Dermis microvascular lymphatic vessel endothelial cell (primary cell): ENCODE results near the gene TRIP6. TPM values are rescaled to one million over a fixed set of nuclear protein-coding genes. Genes with fewer than 3 reads are reported as not detected.
"Not testable (repeated sequence)": the region's sequence is repeated elsewhere in the genome, so short reads cannot be mapped to it uniquely, and the experiment has no call there.

Experiments used
- DNase-seq, 2 donors: peaks; one replicate each; pipeline versions ENCODE4 v3.0.0 to v3.0.0-alpha.2; 2010; ENCODE audit warnings: low read depth in 2 of 2
- total RNA-seq: library from RNA; depleted of rRNA; stranded (reverse); fragments of >200 nt; gene quantifications from 2 replicates; pipeline ENCODE4 v1.2.1, GENCODE V29; 2014

Gene TRIP6
- total RNA-seq, 1 donor from 2014 or later = 43.5 TPM

DNA sequence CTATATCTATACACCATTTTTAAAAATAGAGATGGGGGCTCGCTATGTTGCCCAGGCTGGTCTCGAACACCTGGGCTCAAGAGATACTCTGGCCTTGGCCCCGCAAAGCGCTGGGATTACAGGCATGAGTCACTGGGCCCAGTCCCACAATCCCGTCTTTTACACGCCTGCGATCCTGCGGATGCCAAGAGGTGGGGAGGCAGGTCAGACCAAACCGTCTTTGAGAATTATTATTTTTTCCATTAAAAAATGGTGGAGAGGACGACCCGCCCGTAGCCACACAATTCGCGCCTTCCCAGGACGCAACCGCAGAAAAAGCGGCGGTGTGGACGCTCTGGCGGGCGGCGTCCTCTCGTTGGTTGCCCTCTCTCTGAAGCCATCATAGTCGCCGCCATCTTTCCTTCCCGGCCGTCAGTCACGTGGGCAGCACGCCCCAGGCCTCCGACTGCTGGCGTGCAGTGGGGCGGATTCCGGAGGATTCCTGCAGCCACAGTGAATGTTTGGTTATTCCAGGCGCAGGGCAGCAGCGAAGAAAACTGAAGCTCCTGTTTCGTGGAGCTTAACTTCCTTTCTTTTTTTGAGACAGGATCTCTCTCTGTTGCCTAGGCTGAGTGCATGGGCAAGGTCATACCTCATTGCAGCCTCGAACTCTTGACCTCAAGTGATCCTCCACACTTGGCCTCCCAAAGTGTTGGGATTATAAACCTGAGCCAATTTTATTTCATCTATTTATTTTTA, 29.9 kb upstream of the TRIP6 start:
- peak; percentile 88 to 95 for DNase-seq

DNA sequence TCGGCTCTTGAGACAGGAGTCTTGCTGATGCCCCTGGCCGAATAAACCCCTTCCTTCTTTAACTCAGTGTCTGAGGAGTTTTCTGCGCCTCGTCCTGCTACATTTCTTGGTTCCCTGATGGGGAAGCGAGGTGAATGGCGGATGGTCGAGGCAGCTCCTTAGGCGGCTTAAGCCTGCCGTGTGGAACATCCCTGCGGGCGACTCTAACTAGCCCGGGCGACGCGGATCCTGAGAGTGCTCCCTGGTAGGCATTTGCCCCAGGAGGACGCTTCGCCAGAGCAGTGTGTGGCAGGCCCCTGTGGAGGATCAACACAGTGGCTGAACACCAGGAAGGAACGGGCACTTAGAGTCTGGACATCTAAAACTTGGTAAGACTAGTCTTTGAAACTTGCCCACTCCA, 27.8 kb upstream of the TRIP6 start:
- DNase-seq = no peak

DNA sequence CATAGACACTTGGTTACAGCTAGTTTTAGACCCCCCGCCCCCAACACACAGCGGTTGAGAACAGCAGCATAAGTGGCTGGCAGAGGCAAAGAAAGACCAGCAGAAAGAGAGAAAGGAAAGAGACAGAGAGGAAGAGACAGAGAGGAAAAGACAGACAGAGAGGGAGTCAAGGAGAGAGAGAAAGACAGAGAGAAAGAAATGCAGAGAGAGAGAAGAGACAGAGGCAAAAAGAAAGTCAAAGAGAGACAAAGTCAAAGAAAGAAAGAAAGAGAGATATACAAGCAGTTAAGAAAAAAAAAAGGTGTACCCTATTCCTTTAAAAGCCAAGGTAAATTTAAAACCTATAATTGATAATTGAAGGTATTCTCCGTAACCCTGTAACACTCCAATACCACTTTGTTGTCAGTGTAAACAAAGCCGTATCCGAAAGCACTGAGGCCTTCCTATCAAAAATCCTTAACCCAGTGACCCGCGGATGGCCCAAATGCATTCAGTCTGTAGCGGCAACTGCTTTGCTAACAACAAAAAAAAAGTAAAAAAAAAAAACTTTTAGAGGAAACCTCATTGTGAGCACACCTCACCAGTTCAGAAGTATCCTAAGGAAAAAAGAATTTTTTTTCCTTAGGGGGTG, 26.6 kb upstream of the TRIP6 start:
- no peak for DNase-seq

DNA sequence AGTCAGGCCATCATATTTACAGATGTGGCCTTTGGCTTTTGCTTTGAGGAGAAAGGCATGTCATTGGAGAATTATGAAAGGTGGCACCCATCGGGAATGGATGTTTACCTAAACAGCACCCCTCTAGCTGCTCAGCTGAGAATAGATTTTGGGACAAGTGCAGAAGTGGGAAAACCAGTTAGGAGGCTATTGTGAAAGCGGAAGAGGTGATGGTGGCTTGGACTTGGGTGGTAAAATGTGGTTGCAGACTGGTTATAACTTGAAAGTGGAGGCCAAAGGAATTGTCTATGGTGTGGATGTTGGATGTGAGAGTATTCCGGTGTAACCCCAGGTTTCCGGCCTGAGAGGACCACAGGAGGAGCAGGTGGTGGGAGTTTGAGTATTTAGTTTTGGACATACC, 19.8 kb upstream of the TRIP6 start:
- DNase-seq = no peak

DNA sequence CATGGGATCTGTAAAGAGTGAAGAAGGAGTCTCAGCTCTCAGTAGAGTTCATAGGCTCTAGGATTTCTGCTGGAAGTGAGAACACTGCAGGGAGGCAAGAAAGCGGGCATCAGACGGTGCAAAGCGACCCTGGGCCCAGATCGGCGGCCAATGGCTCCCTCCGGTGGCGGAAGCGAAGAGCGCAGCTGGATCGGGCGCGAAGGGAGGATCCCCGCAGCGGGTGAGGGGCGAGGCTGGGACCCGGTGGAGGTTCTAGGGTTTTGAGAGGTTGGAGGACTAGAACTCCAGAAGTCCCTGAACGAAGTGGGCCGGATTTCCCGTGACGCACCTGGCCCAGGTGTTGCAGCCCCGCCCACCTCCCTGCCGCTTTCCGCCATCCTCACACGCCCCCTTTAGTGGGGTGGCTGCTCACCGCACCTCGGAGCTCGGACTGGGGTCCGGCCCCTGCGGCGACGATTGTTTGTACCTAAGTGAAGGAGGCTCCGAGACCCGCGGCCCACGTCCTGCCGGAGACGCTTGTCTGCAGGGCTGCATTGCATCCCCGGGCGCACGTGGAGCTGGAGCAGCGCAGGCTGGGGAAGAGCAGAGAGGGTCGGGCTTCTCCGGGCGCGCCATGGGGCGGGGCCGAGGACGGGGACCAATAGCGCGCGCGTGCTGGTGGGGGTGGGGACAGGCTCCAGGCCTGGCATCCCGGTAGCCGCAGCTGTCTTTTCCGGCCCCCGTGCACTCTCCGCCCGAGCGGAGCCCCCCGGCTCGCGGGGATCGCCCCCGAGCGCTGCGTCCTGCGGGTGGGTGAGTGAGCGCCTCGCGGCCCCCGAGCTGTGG, 14.9 kb upstream of the TRIP6 start, which contains the start of gene SLC12A9:
Gene SLC12A9 (plus strand): TSS at position 666 of the 825 bp plus-strand sequence. CDS start 1,485 bp downstream, outside the sequence.
- peak; percentile 77 to 92 for DNase-seq

DNA sequence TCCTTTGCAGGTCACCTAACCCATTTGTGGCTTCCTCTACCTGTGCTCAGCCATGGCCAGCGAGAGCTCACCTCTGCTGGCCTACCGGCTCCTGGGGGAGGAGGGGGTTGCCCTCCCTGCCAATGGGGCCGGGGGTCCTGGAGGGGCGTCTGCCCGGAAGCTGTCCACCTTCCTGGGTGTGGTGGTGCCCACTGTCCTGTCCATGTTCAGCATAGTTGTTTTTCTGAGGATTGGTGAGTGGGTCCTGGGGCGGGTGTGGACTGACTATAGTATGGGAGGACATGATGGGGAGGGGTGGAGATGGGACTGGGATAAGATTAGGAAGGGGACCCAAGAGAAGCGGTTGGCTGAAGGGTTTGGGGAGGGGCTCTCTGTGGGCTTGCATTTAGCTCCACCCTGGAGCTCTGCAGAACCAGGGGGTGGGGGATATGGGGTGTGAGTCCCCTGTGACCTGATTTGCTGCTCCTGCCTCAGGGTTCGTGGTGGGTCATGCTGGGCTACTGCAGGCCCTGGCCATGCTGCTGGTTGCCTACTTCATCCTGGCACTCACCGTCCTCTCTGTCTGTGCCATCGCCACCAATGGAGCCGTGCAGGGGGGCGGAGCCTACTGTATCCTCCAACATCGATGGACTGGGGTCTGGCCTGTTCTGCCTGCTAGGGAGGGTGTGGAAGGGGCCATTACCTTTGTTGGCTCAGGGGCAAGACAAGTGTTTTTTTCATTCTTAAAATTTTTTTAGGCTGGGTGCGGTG, 12.9 kb upstream of the TRIP6 start:
- DNase-seq = no peak

DNA sequence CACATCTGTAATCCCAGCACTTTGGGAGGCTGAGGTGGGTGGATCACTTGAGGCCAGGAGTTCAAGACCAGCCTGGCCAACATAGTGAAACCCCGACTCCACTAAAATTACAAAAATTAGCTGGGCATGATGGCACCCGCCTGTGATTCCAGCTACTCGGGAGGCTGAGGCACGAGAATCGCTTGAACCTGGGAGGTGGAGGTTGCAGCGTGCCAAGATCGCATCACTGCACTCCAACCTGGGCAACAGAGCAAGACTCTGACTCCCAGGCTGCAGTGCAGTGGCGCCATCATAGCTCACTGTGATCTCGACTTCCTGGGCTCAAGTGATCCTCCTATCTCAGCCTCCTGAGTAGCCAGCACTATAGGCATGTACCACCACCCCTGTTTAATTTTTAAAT, 12.3 kb upstream of the TRIP6 start:
- not testable (repeated sequence) for DNase-seq

DNA sequence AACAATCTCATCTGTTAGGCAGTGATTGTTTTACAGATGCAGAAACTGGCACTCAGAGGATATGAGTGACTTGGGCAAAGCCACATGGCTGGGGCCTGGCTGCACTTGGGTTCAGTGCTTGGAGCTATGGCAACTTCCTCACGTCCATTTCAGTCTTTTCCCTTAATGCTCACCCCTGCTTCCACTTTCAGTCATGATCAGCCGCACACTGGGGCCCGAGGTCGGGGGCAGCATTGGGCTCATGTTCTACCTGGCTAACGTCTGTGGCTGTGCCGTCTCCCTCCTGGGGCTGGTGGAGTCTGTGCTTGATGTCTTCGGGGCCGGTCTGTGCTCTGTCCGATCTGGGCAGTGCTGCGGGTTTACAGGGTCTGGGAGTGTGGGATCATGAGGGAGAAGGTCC, 11.7 kb upstream of the TRIP6 start:
- no peak for DNase-seq

DNA sequence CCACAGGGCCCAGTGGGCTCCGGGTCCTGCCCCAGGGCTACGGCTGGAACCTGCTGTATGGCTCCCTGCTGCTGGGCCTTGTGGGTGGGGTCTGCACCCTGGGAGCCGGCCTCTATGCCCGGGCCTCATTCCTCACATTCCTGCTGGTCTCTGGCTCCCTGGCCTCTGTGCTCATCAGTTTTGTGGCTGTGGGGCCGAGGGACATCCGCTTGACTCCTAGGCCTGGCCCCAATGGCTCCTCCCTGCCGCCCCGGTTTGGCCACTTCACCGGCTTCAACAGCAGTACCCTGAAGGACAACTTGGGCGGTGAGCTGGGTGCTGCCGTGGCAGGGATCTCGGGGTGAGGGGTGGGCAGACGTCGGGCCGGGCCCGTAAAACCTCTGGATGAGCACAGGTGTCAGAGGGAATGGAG, 10.3 kb upstream of the TRIP6 start:
- no peak for DNase-seq

DNA sequence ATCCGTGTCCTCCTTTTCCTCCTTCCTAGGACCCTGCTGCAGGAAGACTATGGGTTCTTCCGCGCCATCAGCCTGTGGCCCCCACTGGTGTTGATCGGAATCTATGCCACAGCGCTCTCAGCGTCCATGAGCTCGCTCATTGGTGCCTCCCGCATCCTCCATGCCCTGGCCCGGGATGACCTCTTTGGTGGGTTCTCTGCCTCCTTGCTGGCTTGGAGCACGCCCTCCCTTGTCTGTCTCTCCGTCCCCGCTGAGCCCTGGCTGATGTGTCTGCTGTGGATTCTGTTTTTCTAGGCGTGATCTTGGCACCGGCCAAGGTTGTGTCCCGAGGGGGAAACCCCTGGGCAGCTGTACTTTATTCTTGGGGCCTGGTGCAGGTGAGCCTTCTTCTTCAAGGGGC, 7.3 kb upstream of the TRIP6 start:
- DNase-seq = no peak

DNA sequence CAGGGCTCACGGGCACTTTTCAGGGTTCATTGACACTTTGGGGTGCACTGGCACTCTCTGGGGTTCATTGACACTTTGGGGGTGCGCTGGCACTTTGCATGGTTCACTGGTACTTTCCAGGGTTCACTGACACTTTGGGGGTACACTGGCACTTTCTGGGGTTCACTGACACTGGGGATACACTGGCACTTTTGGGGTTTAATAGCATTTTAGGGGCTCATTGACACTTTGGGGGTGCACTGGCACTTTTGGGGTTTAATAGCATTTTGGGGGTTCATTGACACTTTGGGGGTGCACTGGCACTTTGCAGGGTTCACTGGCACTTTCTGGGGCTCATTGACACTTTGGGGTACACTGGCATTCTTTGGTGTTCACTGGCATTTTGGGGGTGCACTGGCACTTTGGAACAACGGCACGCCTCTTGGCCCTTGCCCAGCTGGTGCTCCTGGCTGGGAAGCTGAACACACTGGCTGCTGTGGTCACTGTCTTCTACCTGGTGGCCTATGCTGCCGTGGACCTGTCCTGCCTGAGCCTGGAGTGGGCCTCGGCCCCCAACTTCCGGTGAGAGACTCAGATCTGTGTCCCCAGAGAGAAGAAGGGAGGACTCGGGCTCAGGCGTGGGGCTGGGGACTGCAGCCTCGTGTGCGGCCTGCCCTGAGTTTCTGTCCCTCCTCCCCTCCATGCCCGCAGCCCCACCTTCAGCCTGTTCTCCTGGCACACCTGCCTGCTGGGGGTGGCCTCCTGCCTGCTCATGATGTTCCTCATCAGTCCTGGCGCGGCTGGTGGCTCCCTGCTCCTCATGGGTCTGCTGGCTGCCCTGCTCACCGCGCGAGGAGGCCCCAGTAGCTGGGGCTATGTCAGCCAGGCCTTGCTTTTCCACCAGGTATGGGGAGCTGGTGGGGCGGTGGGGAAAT, 6.2 kb upstream of the TRIP6 start:
- no peak for DNase-seq

DNA sequence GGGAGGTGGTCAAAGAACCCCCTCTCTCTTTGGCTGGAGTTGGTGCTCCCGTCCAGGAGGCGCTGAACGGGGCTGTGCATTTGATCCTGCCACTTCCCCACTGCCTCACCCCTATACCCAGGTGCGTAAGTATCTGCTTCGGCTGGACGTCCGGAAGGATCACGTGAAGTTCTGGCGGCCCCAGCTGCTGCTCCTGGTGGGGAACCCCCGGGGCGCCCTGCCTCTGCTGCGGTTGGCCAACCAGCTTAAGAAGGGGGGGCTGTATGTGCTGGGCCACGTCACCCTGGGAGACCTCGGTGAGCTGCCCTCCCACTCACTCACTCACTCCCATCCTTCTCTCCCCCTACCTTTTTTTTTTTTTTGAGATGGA, 5.6 kb upstream of the TRIP6 start:
- DNase-seq = no peak

DNA sequence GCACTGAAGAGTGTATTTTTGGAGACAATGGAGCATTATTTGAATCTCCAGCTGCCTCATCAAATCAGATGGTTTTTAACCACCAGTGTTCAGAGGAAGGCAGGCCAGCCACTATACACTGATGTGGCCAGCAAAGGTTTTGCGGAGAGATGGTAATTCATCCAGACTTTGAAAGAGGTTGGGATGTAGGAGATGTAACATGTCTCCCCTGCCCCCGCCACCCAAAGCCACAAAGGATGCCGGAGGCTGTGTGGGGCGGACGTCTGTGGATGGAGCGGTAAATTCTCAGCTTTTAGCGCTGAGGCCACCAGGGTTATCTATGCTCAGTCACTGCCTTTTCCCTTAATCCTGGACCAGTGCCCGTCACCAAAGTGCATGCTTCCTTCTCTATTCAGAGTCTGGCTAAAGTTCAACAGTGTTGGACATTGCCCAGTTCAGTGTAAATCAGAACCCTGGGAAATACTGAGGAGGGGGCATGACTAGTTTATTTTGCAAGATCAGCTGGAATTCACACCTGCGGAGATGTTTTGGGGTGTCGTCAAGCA, 3.7 kb upstream of the TRIP6 start:
- peak; percentile 73 to 80 for DNase-seq

DNA sequence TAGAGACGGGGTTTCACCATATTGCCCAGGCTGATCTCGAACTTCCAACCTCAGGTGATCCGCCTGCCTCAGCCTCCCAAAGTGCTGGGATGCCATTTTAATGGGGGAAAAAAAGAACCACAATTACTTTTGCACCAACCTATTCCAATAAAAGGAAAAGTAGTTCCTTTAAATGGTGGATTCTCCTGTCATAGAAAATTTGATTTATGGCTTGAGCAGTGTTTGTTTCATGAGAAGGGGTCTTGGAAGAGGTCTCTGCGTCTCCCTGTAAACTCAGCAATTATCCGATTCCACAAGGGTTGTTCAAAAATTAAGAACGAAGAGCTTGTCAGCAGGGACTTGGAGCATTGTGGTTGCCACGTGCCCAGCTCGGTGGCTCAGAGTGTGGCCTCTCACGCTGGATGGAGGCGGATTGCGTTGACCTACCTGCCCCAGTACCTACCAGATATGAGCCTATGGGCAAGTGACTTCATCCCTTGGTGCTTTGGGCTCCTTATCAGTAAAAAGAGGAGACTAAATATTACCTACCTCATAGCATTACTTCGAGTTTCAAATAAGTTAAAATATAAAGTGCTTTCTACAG, 2.8 kb upstream of the TRIP6 start:
- no peak for DNase-seq

DNA sequence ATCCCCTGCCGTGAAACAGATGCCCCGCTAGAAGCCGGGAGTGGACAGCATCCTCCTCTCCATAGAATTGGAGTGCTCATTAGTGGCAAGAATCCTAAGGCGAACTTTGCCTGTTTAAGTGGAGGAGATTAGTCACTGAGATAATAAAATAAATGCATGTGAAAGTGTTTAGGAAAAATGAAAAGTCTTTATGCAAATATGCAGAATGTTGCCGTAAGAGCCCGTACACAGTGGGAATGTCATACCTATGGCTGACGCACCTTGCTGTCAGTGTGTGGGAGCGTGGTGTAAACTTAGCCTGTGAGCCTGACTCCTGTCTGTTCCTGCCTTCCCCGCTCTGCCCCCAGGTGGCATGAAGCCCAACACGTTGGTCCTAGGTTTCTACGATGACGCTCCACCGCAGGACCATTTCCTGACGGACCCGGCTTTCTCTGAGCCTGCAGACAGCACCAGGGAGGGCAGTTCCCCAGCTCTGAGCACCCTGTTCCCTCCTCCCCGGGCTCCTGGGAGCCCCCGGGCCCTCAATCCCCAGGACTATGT, 1.7 kb upstream of the TRIP6 start:
- DNase-seq = peak in 1 of 2 donors; percentile 67

DNA sequence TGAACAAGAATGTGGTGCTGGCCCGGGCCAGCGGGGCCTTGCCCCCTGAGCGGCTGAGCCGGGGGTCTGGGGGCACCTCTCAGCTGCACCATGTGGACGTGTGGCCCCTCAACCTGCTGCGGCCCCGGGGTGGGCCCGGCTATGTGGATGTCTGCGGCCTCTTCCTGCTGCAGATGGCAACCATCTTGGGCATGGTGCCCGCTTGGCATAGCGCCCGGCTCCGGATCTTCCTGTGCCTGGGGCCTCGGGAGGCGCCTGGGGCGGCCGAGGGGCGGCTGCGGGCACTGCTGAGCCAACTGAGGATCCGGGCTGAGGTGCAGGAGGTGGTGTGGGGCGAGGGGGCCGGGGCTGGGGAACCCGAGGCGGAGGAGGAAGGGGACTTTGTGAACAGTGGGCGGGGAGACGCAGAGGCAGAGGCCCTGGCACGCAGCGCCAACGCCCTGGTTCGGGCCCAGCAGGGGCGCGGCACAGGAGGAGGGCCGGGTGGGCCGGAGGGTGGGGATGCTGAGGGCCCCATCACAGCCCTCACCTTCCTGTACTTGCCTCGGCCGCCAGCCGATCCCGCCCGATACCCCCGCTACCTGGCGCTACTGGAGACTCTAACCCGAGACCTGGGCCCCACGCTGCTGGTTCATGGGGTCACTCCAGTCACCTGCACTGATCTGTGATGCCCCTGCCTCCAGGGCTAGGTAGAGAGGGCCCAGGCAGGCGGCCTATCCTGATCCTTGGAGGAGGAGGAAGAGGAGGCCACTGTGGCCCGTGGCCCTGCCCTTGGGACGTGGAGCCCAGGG, 1.1 kb upstream of the TRIP6 start:
- peak in 1 of 2 donors; percentile 57 for DNase-seq

DNA sequence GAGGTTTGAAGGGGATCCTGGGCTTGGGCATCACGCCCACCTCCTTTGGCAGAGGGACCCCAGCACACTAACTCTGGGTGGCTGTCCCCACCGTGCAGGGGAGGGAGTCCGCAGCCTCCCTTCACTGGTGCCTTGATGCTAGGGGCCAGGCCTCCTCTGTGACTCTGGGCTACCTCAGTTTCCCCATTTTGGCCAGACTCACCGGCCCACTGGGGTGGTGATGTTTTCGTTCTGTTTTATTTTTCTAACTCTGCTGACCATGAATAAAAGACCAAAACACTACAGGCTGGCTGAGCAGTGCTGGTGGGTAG, 503 bp upstream of the TRIP6 start:
- DNase-seq = no peak

DNA sequence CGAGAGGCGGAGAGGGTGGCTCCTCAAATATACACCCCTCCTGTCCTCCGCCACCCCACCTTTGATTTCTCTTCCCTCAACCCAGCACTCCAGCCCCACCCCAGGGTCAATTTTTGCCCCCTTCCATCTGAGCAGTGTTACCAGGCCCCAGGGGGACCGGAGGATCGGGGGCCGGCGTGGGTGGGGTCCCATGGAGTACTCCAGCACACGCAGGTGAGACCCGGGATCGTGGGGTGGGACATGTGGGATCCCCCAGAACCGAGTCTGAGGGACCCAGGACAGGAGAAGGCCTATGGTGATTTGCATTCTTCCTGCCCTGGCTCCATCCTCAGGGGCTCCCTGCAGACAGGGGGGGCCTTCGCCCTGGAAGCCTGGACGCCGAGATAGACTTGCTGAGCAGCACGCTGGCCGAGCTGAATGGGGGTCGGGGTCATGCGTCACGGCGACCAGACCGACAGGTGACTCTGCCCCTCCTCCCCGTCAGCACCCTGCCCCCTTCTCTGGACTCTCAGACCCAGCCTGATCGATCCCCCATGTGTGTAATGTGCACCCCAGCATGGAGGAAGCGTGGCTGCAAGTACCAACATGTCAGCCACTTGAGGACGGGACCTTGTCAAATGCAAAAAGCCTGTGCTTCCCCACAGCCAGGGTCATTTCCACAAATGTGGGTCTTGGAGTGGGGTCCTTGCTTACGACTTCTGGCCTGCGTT, 744 bp downstream of the TRIP6 start:
- DNase-seq = no peak
